OCI-LY3 (cell line): ENCODE measurements around the gene HSPG2.

Experiments used
- H2AFZ ChIP-seq: fragments of 200-600, 300-600 bp; shearing (Covaris generic); 2 replicates; pipeline ENCODE4 v1.6.0; 2014; ENCODE audit warnings: antibody characterized with exemption, low read depth, low read length
- H3K27ac ChIP-seq: fragments of 200-600, 300-600 bp; sonication (generic); 2 replicates; pipeline ENCODE4 v1.5.1; 2014; ENCODE audit warnings: mild to moderate bottlenecking, low read length, moderate library complexity, mixed read lengths
- H3K27me3 ChIP-seq: fragments of 200-600, 300-600 bp; sonication (generic); 2 replicates; pipeline ENCODE4 v1.6.1; 2014; ENCODE audit warnings: low read depth, low read length, mixed read lengths
- H3K36me3 ChIP-seq: fragments of 200-600, 300-600 bp; sonication (generic); replicated peaks from 2 replicates; pipeline ENCODE3; 2014; ENCODE audit warnings: low read depth, low read length, mixed read lengths
- H3K4me1 ChIP-seq: fragments of 300-600, 200-600 bp; sonication (generic); 2 replicates; pipeline ENCODE4 v1.6.1; 2014; ENCODE audit warnings: low read length, mixed read lengths
- H3K4me2 ChIP-seq: fragments of 200-600, 300-600 bp; sonication (generic); 2 replicates; pipeline ENCODE4 v1.6.1; 2014; ENCODE audit warnings: low read length, mixed read lengths
- H3K4me3 ChIP-seq: fragments of 300-600, 200-600 bp; sonication (generic); 2 replicates; pipeline ENCODE4 v1.5.1; 2014; ENCODE audit warnings: antibody characterized with exemption, mild to moderate bottlenecking, low read length, moderate library complexity
- H3K79me2 ChIP-seq: fragments of 300-600, 200-600 bp; shearing (Covaris generic); 2 replicates; pipeline ENCODE4 v1.6.1; 2014; ENCODE audit warnings: mild to moderate bottlenecking, low read length, mixed read lengths
- H3K9ac ChIP-seq: fragments of 300-600, 200-600 bp; shearing (Covaris generic); 2 replicates; pipeline ENCODE4 v1.6.0; 2014; ENCODE audit warnings: mild to moderate bottlenecking, low read length, moderate library complexity
- H3K9me3 ChIP-seq: fragments of 200-600, 300-600 bp; shearing (Covaris generic); 2 replicates; pipeline ENCODE4 v1.6.1; 2014; ENCODE audit warnings: low read length, mixed read lengths; ENCODE audit not compliant: insufficient read depth
- H4K20me1 ChIP-seq: fragments of 200-600, 300-600 bp; sonication (generic); 2 replicates; pipeline ENCODE4 v1.6.1; 2016; ENCODE audit warnings: low read length, mixed read lengths; ENCODE audit not compliant: insufficient read depth
- CTCF ChIP-seq: fragments of 200-600, 300-600 bp; sonication (generic); IDR thresholded peaks from 2 replicates; pipeline ENCODE4 v1.5.1; 2014; ENCODE audit warnings: antibody characterized with exemption, low read length, low read depth
- EZH2phosphoT487 ChIP-seq: fragments of 200-600 bp; shearing (Covaris generic); IDR thresholded peaks from 2 replicates; pipeline ENCODE4 v1.6.1; 2018; ENCODE audit warnings: antibody characterized with exemption, mixed run types, low read depth

Gene HSPG2

DNA sequence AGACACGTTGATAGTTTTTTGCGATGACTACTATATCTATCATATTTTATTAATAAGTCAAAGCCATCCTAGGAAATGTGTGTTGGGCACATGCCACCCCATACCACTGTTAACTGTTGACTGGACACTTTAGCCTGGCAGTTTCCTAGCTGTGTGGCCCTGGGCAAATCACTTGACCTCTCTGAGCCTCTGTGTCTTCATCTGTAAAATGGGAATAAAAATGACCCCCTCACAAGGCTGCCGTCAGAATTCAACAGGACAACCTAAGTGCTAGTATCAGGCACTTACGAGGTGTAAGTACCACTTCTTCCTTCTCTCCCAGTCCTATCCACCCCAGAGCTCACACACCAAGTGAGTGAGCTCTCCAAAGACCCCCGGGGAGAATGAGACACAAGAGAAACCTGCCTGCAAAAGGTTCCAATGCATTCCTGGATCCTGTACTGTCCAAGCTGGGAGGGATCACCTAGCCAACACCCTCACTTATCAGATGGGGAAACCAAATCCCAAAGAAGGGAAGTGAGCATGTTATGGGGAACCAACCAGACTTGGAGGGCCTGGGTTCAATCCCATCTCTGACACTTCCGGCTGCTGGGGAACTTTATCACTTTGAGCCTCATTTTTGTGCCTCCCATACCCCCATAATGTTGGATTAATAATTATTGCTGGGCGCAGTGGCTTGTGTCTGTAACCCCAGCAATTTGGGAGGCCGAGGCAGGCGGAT lies 24.9 kb downstream of the HSPG2 start:
- H3K4me1 ChIP-seq = no peaks in the 10 kb centered on the region
- H3K9me3 ChIP-seq = no peaks in the 10 kb centered on the region
- no peak overlapping the region for H3K9ac ChIP-seq
- H3K27ac ChIP-seq = no peak overlapping the region
- no peaks in the 10 kb centered on the region for H4K20me1 ChIP-seq
- no peaks in the 10 kb centered on the region for H3K36me3 ChIP-seq
- H3K4me3 ChIP-seq = no peak overlapping the region
- no peaks in the 10 kb centered on the region for H3K79me2 ChIP-seq
- H3K27me3 ChIP-seq = no peaks in the 10 kb centered on the region
- no peak overlapping the region for H2AFZ ChIP-seq
- no peak for TF ChIP-seq EZH2phosphoT487
- TF ChIP-seq CTCF = no peak
- no peak overlapping the region for H3K4me2 ChIP-seq

- Histone ChIP-seq H3K4me2 (no peak overlapping the region), H2AFZ (no peak overlapping the region), H3K4me3 (no peak overlapping the region), H3K4me1 (no peaks in the 10 kb centered on the region), H4K20me1 (no peaks in the 10 kb centered on the region), H3K9me3 (no peaks in the 10 kb centered on the region), H3K9ac (no peak overlapping the region), H3K36me3 (no peaks in the 10 kb centered on the region), H3K79me2 (no peaks in the 10 kb centered on the region), H3K27ac (no peak overlapping the region), H3K27me3 (no peaks in the 10 kb centered on the region)
- TF ChIP-seq EZH2phosphoT487 (no peak), CTCF (no peak)
Measured at GRCh38 chr1:21911205-21912001, 25.7 kb downstream of the HSPG2 start.

GRCh38 chr1:21910558-21911204 lies 26.4 kb downstream of the HSPG2 start:
- Histone ChIP-seq H3K27me3 (no peaks in the 10 kb centered on the region), H3K79me2 (no peaks in the 10 kb centered on the region), H3K9me3 (no peaks in the 10 kb centered on the region), H2AFZ (no peak overlapping the region), H4K20me1 (no peaks in the 10 kb centered on the region), H3K4me1 (no peaks in the 10 kb centered on the region), H3K4me3 (no peak overlapping the region), H3K9ac (no peak overlapping the region), H3K36me3 (no peaks in the 10 kb centered on the region), H3K4me2 (no peak overlapping the region), H3K27ac (no peak overlapping the region)
- no peak for TF ChIP-seq EZH2phosphoT487
- no peak for TF ChIP-seq CTCF

GRCh38 chr1:21909787-21910503 lies 27.2 kb downstream of the HSPG2 start:
- H3K9me3 ChIP-seq = no peaks in the 10 kb centered on the region
- H3K4me2 ChIP-seq = no peak overlapping the region
- no peaks in the 10 kb centered on the region for H4K20me1 ChIP-seq
- no peaks in the 10 kb centered on the region for H3K4me1 ChIP-seq
- H3K9ac ChIP-seq = no peak overlapping the region
- no peak overlapping the region for H3K27ac ChIP-seq
- H3K79me2 ChIP-seq = no peaks in the 10 kb centered on the region
- no peak for TF ChIP-seq EZH2phosphoT487
- no peaks in the 10 kb centered on the region for H3K36me3 ChIP-seq
- no peaks in the 10 kb centered on the region for H3K27me3 ChIP-seq
- no peak overlapping the region for H2AFZ ChIP-seq
- no peak overlapping the region for H3K4me3 ChIP-seq
